Activated CD4-positive, alpha-beta T cell treated with anti-CD3 and anti-CD28 coated beads, Interleukin-2, amount 10 ng/mL, durations not matched to agents 7 days and 5 days (primary cell): ENCODE results near the gene ARHGAP15. TPM values are rescaled to one million over a fixed set of nuclear protein-coding genes. Genes with fewer than 3 reads are reported as not detected.

ENCODE experiments used
- CTCF ChIA-PET: fragments of 350-600 bp; sonication (Branson Sonifier 250); formaldehyde crosslinking; loops from one replicate; lab custom pipeline; 2021; ENCODE audit warnings: antibody characterized with exemption; lab: Charles Lee
- POLR2A ChIA-PET: fragments of 350-600 bp; sonication (Branson Sonifier 250); formaldehyde crosslinking; loops from one replicate; lab custom pipeline; 2021; ENCODE audit warnings: antibody characterized with exemption; lab: Charles Lee
- DNase-seq: peaks from one replicate; pipeline ENCODE4 v3.0.0-alpha.2; 2020
- H3K27ac Mint-ChIP-seq: one replicate; pipeline ENCODE4 v1.8.0; 2021; ENCODE audit warnings: mild to moderate bottlenecking, moderate library complexity, mixed read lengths
- H3K27me3 Mint-ChIP-seq: one replicate; pipeline ENCODE4 v1.8.0; 2021; ENCODE audit warnings: mixed read lengths
- H3K36me3 Mint-ChIP-seq: one replicate; pipeline ENCODE4 v1.8.0; 2021; ENCODE audit warnings: low read depth, mixed read lengths
- H3K4me1 Mint-ChIP-seq: one replicate; pipeline ENCODE4 v1.8.0; 2021; ENCODE audit warnings: mixed read lengths
- H3K4me3 Mint-ChIP-seq: one replicate; pipeline ENCODE4 v1.8.0; 2021; ENCODE audit warnings: mild to moderate bottlenecking, moderate library complexity, mixed read lengths
- H3K9me3 Mint-ChIP-seq: one replicate; pipeline ENCODE4 v1.8.0; 2021; ENCODE audit warnings: mixed read lengths
- total RNA-seq, 2 experiments: library from RNA; stranded (reverse); gene quantifications; one replicate each; pipeline ENCODE4 v1.2.3, GENCODE V29; 2021

ARHGAP15 gene
- total RNA-seq, 2 experiments from 2014 or later = 189 to 197 TPM

DNA sequence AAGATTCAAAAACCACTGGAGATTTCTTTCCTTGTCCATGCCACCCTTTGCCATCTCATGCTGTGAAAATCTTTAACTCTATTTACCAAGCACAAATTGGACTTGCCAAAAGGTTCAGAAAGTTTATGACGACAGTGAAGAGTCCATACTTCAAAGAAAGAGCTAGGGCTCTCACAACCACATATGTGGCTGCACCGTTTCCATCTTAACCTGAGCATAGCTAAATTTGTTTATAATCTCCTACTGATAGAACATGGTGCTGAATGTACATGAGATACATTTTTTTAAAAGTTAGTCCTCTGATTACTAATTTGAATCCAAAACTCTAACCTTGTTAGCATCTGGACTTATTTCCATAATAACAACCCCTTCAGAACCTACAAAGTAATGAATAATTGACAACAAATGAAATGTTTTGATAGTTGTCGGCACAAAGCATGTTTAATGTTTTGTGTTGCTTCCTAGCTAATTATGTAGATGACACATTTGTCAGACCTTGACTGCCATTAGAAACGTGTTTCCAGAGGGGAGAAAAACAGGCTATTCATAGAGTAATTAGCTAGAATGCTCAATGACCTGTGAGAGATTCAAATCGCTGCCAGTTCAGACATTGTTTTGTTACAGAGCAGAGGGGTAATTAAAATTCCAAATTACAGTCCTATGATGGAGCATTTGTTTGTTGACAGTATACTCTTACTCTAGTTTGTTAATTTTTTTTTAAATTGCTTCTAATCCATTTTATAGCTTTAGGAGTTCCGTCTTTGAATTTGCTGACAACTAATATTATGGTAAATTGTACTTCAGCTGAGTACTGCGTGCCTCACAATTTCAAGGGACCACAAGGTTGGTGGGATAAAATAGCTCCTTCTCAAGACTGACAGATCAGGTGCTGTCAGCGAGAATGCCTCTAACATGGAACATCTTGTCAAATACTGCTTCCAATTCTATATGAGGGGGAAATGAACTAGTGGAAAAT, 31.8 kb downstream of the ARHGAP15 start:
- DNase-seq = no peak
- POLR2A ChIA-PET = no interaction called here
- CTCF ChIA-PET = interaction anchor here (0.8 to 1.9 kb wide), 9 partner anchors 10 to 194 kb away, joined by 3 to 5 read pairs (median 4); no protein-coding TSS in a partner anchor
- H3K36me3 Mint-ChIP-seq = peaks cover 72% of the 10 kb centered on the region
- H3K4me1 Mint-ChIP-seq = peaks cover 77% of the 10 kb centered on the region
- H3K27me3 Mint-ChIP-seq = no peaks in the 10 kb centered on the region
- H3K27ac Mint-ChIP-seq = peak overlapping the region; percentile 78
- H3K4me3 Mint-ChIP-seq = no peak overlapping the region
- no peaks in the 10 kb centered on the region for H3K9me3 Mint-ChIP-seq

GRCh38 chr2:143162123-143162837, 33.1 kb downstream of the ARHGAP15 start:
- H3K9me3 Mint-ChIP-seq = no peaks in the 10 kb centered on the region
- H3K4me1 Mint-ChIP-seq = peaks cover 74% of the 10 kb centered on the region
- POLR2A ChIA-PET = no interaction called here
- peak; percentile 59 for DNase-seq
- CTCF ChIA-PET = interaction anchor here (0.8 to 1.9 kb wide), 8 partner anchors 12 to 100 kb away, joined by 3 to 5 read pairs (median 4); no protein-coding TSS in a partner anchor
- peaks cover 74% of the 10 kb centered on the region for H3K36me3 Mint-ChIP-seq
- no peak overlapping the region for H3K4me3 Mint-ChIP-seq
- peak overlapping the region; percentile 22 for H3K27ac Mint-ChIP-seq
- no peaks in the 10 kb centered on the region for H3K27me3 Mint-ChIP-seq

GRCh38 chr2:143162997-143163396, 33.8 kb downstream of the ARHGAP15 start:
- CTCF ChIA-PET = interaction anchor here (0.8 to 1.0 kb wide), 2 partner anchors 37 to 53 kb away, joined by 3 read pairs; no protein-coding TSS in a partner anchor
- H3K36me3 Mint-ChIP-seq = peaks cover 74% of the 10 kb centered on the region
- H3K9me3 Mint-ChIP-seq = no peaks in the 10 kb centered on the region
- no peak overlapping the region for H3K4me3 Mint-ChIP-seq
- H3K27me3 Mint-ChIP-seq = no peaks in the 10 kb centered on the region
- no peak overlapping the region for H3K27ac Mint-ChIP-seq
- H3K4me1 Mint-ChIP-seq = peaks cover 73% of the 10 kb centered on the region
- no peak for DNase-seq
- POLR2A ChIA-PET = no interaction called here

GRCh38 chr2:143163499-143163898, 34.3 kb downstream of the ARHGAP15 start:
- Mint-ChIP-seq H3K4me1 (peaks cover 69% of the 10 kb centered on the region), H3K36me3 (peaks cover 70% of the 10 kb centered on the region), H3K27me3 (no peaks in the 10 kb centered on the region), H3K27ac (no peak overlapping the region), H3K9me3 (no peaks in the 10 kb centered on the region), H3K4me3 (no peak overlapping the region)
- POLR2A ChIA-PET = no interaction called here
- no peak for DNase-seq
- CTCF ChIA-PET = interaction anchor here (0.8 kb wide), 1 partner anchor 37 kb away, joined by 3 read pairs; no protein-coding TSS in a partner anchor

GRCh38 chr2:143165291-143165690, 36.1 kb downstream of the ARHGAP15 start:
- no peaks in the 10 kb centered on the region for H3K9me3 Mint-ChIP-seq
- CTCF ChIA-PET = no interaction called here
- no peaks in the 10 kb centered on the region for H3K27me3 Mint-ChIP-seq
- H3K36me3 Mint-ChIP-seq = peaks cover 69% of the 10 kb centered on the region
- peaks cover 66% of the 10 kb centered on the region for H3K4me1 Mint-ChIP-seq
- POLR2A ChIA-PET = no interaction called here
- no peak for DNase-seq
- no peak overlapping the region for H3K27ac Mint-ChIP-seq
- no peak overlapping the region for H3K4me3 Mint-ChIP-seq

DNA sequence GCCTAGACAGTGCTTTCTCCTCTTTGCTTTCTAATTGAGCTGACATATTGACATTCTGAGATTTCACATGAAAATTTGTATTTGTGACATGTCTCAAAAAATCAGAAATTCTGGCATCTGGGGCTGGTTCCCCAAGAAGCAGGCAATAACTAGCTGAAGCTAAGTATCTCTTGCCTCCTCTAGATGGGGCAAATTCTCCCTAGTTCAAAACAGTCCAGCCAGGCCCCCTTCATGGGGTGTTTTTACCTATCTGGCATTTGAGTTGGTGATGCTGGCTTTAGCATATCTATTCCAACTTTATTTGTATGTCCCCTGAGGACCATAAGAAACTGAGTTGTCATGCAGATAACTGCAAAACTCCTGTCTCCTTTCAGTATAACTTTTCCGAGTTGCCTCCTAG, 39.9 kb downstream of the ARHGAP15 start:
- Mint-ChIP-seq H3K36me3 (peaks cover 66% of the 10 kb centered on the region), H3K27ac (no peak overlapping the region), H3K27me3 (no peaks in the 10 kb centered on the region), H3K4me3 (no peak overlapping the region), H3K9me3 (no peaks in the 10 kb centered on the region), H3K4me1 (peaks cover 58% of the 10 kb centered on the region)
- ChIA-PET POLR2A (no interaction called here), CTCF (interaction anchor here (1.0 kb wide), 1 partner anchor 53 kb away, joined by 3 read pairs; no protein-coding TSS in a partner anchor)
- no peak for DNase-seq

DNA sequence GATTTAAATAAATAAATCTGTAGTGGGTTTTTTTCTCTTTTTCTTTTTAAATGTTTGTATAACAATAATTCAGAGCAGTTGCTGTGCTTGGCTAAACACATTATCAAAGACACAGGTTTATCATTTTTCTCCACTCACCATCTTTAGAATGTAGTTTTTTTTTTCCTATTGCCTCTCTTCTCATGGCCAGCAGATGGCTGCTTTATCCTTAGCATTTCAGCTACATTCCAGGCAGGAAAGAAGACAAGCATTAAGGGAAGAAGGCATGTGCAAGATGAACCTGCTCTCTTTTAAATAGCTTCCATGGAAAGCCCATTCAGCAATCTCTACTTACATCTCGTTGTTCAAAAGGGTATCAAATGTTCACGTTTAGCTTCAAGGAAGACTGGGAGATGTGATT, 42.6 kb downstream of the ARHGAP15 start:
- Mint-ChIP-seq H3K4me3 (no peak overlapping the region), H3K36me3 (peaks cover 54% of the 10 kb centered on the region)

DNA sequence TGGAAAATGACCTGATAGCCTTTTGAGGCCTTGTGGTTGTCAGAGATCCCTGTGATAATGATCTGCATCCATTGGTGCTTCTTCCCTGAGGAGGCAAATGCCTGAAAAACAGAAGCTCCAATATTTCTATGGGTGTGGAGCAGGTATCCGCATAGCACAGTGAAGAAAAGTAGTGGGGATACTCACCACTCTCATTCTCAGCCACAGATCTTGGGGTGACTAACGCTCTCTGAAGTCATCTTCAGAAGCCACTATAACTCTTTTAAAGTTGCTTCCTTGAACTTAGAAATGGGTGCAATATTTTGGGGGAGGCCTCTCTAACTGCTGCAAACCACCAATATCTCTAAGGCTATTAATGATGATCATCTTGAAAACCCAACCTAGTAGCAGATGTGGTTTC, 46.2 kb downstream of the ARHGAP15 start:
- H3K4me3 Mint-ChIP-seq = no peak overlapping the region

More for the DNA sequence above, 42.6 kb downstream of the ARHGAP15 start:
- no peaks in the 10 kb centered on the region for H3K27me3 Mint-ChIP-seq
- CTCF ChIA-PET = interaction anchor here (0.6 to 1.4 kb wide), 3 partner anchors 11 to 93 kb away, joined by 3 to 5 read pairs (median 4); no protein-coding TSS in a partner anchor
- POLR2A ChIA-PET = no interaction called here
- H3K27ac Mint-ChIP-seq = no peak overlapping the region
- DNase-seq = no peak
- H3K9me3 Mint-ChIP-seq = no peaks in the 10 kb centered on the region
- peaks cover 63% of the 10 kb centered on the region for H3K4me1 Mint-ChIP-seq

DNA sequence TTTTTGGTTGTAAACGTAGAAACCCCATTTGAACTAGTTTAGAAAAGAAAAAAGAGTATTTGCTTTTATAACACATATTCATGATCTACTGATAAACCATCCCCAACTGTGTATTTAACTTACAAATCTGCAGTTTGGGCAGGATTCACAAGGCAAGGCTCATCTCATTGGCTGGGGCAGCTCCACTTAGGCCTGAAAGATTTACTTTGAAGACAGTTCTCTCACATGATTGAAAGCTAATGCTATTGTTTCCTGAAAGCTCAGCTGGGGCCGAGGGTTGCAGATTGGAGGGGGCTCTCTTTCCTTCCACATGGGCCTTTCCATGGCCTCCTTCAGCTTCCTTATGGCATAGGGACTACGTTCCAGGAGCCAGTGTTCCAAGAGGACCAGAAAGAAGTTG, 47.4 kb downstream of the ARHGAP15 start:
- peak overlapping the region; percentile 69 for H3K4me3 Mint-ChIP-seq
- POLR2A ChIA-PET = no interaction called here
- H3K27me3 Mint-ChIP-seq = no peaks in the 10 kb centered on the region
- CTCF ChIA-PET = interaction anchor here (0.9 kb wide), 1 partner anchor 15 kb away, joined by 3 read pairs; no protein-coding TSS in a partner anchor
- H3K36me3 Mint-ChIP-seq = peaks cover 53% of the 10 kb centered on the region
- peaks cover 6% of the 10 kb centered on the region for H3K9me3 Mint-ChIP-seq
- peak; percentile 10 for DNase-seq
- H3K27ac Mint-ChIP-seq = peak overlapping the region; percentile 88
- peaks cover 61% of the 10 kb centered on the region for H3K4me1 Mint-ChIP-seq

More for the DNA sequence above, 46.2 kb downstream of the ARHGAP15 start:
- H3K36me3 Mint-ChIP-seq = peaks cover 56% of the 10 kb centered on the region
- H3K27me3 Mint-ChIP-seq = no peaks in the 10 kb centered on the region
- H3K9me3 Mint-ChIP-seq = peaks cover 6% of the 10 kb centered on the region
- no peak overlapping the region for H3K27ac Mint-ChIP-seq
- POLR2A ChIA-PET = no interaction called here
- DNase-seq = no peak
- CTCF ChIA-PET = interaction anchor here (1.0 kb wide), 1 partner anchor 8 kb away, joined by 3 read pairs; no protein-coding TSS in a partner anchor
- peaks cover 64% of the 10 kb centered on the region for H3K4me1 Mint-ChIP-seq

GRCh38 chr2:143177096-143177786, 48.0 kb downstream of the ARHGAP15 start:
- peaks cover 63% of the 10 kb centered on the region for H3K4me1 Mint-ChIP-seq
- ChIA-PET POLR2A (no interaction called here), CTCF (no interaction called here)

DNA sequence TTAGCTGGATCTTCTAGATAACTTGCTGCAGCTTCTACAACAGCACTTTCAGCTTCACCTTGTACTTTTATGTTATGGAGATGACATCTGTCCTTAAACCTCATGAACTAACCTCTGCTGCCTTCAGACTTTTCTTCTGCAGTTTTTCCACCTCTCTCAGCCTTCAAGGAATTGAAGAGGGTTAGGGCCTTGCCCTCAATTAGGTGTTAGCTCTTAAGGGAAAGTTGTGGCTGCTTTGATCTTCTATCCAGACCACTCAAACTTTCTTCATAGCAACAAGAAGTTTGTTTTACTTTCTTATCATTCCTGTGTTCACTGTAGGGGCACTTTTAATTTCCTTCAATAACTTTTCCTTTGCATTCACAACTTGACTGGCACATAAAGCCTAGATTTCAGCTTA, 52.3 kb downstream of the ARHGAP15 start:
- no peaks in the 10 kb centered on the region for H3K27me3 Mint-ChIP-seq
- no peak overlapping the region for H3K4me3 Mint-ChIP-seq
- H3K4me1 Mint-ChIP-seq = peaks cover 59% of the 10 kb centered on the region
- peaks cover 6% of the 10 kb centered on the region for H3K9me3 Mint-ChIP-seq
- CTCF ChIA-PET = interaction anchor here (0.6 to 1.4 kb wide), 7 partner anchors 8 to 631 kb away, joined by 3 to 5 read pairs (median 3); no protein-coding TSS in a partner anchor
- H3K27ac Mint-ChIP-seq = peak overlapping the region; percentile 10
- no peak for DNase-seq
- POLR2A ChIA-PET = no interaction called here
- peaks cover 64% of the 10 kb centered on the region for H3K36me3 Mint-ChIP-seq

More at GRCh38 chr2:143177096-143177786, 48.0 kb downstream of the ARHGAP15 start:
- Mint-ChIP-seq H3K27me3 (no peaks in the 10 kb centered on the region), H3K9me3 (peaks cover 6% of the 10 kb centered on the region), H3K27ac (peak overlapping the region; percentile 88), H3K36me3 (peaks cover 54% of the 10 kb centered on the region), H3K4me3 (peak overlapping the region; percentile 69)
- DNase-seq = no peak

DNA sequence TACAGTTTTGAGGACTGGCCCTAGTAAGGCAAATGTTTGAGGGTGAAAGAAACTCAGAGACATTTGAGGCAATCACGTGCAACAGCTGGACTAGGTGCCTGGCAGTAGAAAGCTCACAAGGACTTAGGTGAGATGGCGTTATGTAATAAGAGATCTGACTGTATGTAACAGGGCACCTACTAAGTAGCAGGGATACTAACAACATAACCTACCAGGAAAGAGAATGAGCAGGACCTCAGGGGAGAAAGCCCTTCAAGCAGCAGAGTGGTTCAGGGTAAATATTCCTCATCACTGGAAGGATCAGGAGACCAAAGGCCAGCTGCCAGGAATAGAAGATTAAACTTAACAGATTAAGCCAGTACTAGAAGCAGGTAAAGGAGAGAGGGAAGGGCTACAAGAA, 53.4 kb downstream of the ARHGAP15 start:
- no peak overlapping the region for H3K4me3 Mint-ChIP-seq
- ChIA-PET POLR2A (no interaction called here), CTCF (interaction anchor here (1.6 kb wide), 1 partner anchor 15 kb away, joined by 4 read pairs; no protein-coding TSS in a partner anchor)
- no peak overlapping the region for H3K27ac Mint-ChIP-seq
- peaks cover 50% of the 10 kb centered on the region for H3K4me1 Mint-ChIP-seq
- peaks cover 62% of the 10 kb centered on the region for H3K36me3 Mint-ChIP-seq
- H3K9me3 Mint-ChIP-seq = peaks cover 6% of the 10 kb centered on the region
- no peak for DNase-seq
- no peaks in the 10 kb centered on the region for H3K27me3 Mint-ChIP-seq
